Neural cell (in vitro differentiated cells): ENCODE results near the gene PRLH. TPM values are rescaled to one million over a fixed set of nuclear protein-coding genes. Genes with fewer than 3 reads are reported as not detected.

ENCODE experiments used
- H2AFZ ChIP-seq: fragments of 200-600, 300-800 bp; sonication (generic), shearing (Covaris generic); 2 replicates; pipeline ENCODE4 v1.6.0; 2014; ENCODE audit warnings: low read depth, mild to moderate bottlenecking, antibody characterized with exemption, low read length, moderate library complexity
- H3F3A ChIP-seq: fragments of 200-600 bp; shearing (Covaris generic); 2 replicates; pipeline ENCODE4 v1.6.1; 2016; ENCODE audit warnings: mild to moderate bottlenecking, moderate library complexity, mixed read lengths, antibody characterized with exemption, low read length; ENCODE audit not compliant: insufficient read depth, poor library complexity, severe bottlenecking
- H3K27ac ChIP-seq: fragments of 200-600, 300-800 bp; sonication (generic), shearing (Covaris generic); 2 replicates; pipeline ENCODE4 v1.5.1; 2014; ENCODE audit warnings: mild to moderate bottlenecking, low read length, moderate library complexity
- H3K27me3 ChIP-seq: fragments of 300-800, 200-600 bp; sonication (generic), shearing (Covaris generic); 2 replicates; pipeline ENCODE4 v1.6.0; 2014; ENCODE audit warnings: mild to moderate bottlenecking, low read depth, low read length, moderate library complexity; ENCODE audit not compliant: insufficient read depth
- H3K36me3 ChIP-seq: fragments of 300-800, 200-600 bp; sonication (generic), shearing (Covaris generic); 2 replicates; pipeline ENCODE4 v1.5.1; 2014; ENCODE audit warnings: mild to moderate bottlenecking, antibody characterized with exemption, low read length, moderate library complexity; ENCODE audit not compliant: insufficient read depth
- H3K4me2 ChIP-seq: fragments of 300-800, 200-600 bp; sonication (generic), shearing (Covaris generic); 2 replicates; pipeline ENCODE4 v1.6.0; 2014; ENCODE audit warnings: mild to moderate bottlenecking, low read length
- H3K4me3 ChIP-seq: fragments of 300-800, 200-600 bp; sonication (generic), shearing (Covaris generic); 2 replicates; pipeline ENCODE4 v1.5.1; 2014; ENCODE audit warnings: mild to moderate bottlenecking, low read length, moderate library complexity
- H3K79me2 ChIP-seq: fragments of 200-600 bp; shearing (Covaris generic); replicated peaks from 2 replicates; pipeline ENCODE4 v1.6.0; 2014; ENCODE audit warnings: mild to moderate bottlenecking, low read length, moderate library complexity; ENCODE audit not compliant: insufficient read depth
- H3K9ac ChIP-seq: fragments of 300-800, 200-600 bp; sonication (generic), shearing (Covaris generic); 2 replicates; pipeline ENCODE4 v1.6.1; 2016; ENCODE audit warnings: mild to moderate bottlenecking, low read length, mixed read lengths
- H3K9me2 ChIP-seq: fragments of 200-600 bp; shearing (Covaris generic); 2 replicates; pipeline ENCODE4 v1.6.1; 2016; ENCODE audit warnings: mild to moderate bottlenecking, low read length, mixed read lengths; ENCODE audit not compliant: insufficient read depth
- H3K9me3 ChIP-seq: fragments of 200-600, 300-800 bp; sonication (generic), shearing (Covaris generic); 2 replicates; pipeline ENCODE4 v1.6.1; 2016; ENCODE audit warnings: mild to moderate bottlenecking, mixed run types, low read length, moderate library complexity, mixed read lengths
- H4K20me1 ChIP-seq: fragments of 200-600 bp; shearing (Covaris generic); 2 replicates; pipeline ENCODE4 v1.6.1; 2016; ENCODE audit warnings: mild to moderate bottlenecking, mixed run types; ENCODE audit not compliant: insufficient read depth
- EP300 ChIP-seq: fragments of 450-650 bp; conservative IDR thresholded peaks from 2 replicates; pipeline ENCODE4 v1.6.1; 2014; ENCODE audit warnings: antibody characterized with exemption, mild to moderate bottlenecking, moderate library complexity; ENCODE audit not compliant: poor library complexity, severe bottlenecking
- EZH2 ChIP-seq: fragments of 200-600, 300-800 bp; shearing (Covaris generic), sonication (generic); IDR thresholded peaks from 2 replicates; pipeline ENCODE4 v1.6.1; 2014; ENCODE audit warnings: antibody characterized with exemption, low read length, borderline replicate concordance, mild to moderate bottlenecking; ENCODE audit not compliant: insufficient read depth, poor library complexity, severe bottlenecking
- MXI1 ChIP-seq: fragments of 450-650 bp; conservative IDR thresholded peaks from 2 replicates; pipeline ENCODE4 v1.6.1; 2014; ENCODE audit warnings: antibody characterized with exemption, mild to moderate bottlenecking; ENCODE audit not compliant: poor library complexity, severe bottlenecking
- POLR2AphosphoS5 ChIP-seq: IDR thresholded peaks from 2 replicates; pipeline ENCODE4 v1.6.1; 2012
- RAD21 ChIP-seq: fragments of 450-650 bp; conservative IDR thresholded peaks from 2 replicates; pipeline ENCODE4 v1.6.1; 2014; ENCODE audit warnings: antibody characterized with exemption, mild to moderate bottlenecking, moderate library complexity
- SMC3 ChIP-seq: fragments of 450-650 bp; conservative IDR thresholded peaks from 2 replicates; pipeline ENCODE4 v1.6.1; 2014; ENCODE audit warnings: antibody characterized with exemption, mild to moderate bottlenecking, moderate library complexity; ENCODE audit not compliant: poor library complexity
- TAF1 ChIP-seq: IDR thresholded peaks from 2 replicates; pipeline ENCODE4 v1.6.1; 2012; ENCODE audit warnings: low read depth
- polyA plus RNA-seq: library from polyadenylated mRNA; depleted of rRNA; stranded (reverse); fragments of >200 nt; gene quantifications from 2 replicates; pipeline ENCODE4 v1.2.3, GENCODE V29; 2014
- TF ChIP-seq, protein P1 (sequence below): fragments of 450-650 bp; IDR thresholded peaks from 2 replicates; pipeline ENCODE4 v1.5.1; 2014; ENCODE audit warnings: antibody characterized with exemption, mild to moderate bottlenecking, moderate library complexity; ENCODE audit not compliant: poor library complexity, severe bottlenecking
- TF ChIP-seq, protein P2 (sequence below): IDR thresholded peaks from 2 replicates; pipeline ENCODE4 v1.6.1; 2012; ENCODE audit warnings: borderline replicate concordance

PRLH gene
- polyA plus RNA-seq, 1 donor from 2014 or later, result not detected

DNA sequence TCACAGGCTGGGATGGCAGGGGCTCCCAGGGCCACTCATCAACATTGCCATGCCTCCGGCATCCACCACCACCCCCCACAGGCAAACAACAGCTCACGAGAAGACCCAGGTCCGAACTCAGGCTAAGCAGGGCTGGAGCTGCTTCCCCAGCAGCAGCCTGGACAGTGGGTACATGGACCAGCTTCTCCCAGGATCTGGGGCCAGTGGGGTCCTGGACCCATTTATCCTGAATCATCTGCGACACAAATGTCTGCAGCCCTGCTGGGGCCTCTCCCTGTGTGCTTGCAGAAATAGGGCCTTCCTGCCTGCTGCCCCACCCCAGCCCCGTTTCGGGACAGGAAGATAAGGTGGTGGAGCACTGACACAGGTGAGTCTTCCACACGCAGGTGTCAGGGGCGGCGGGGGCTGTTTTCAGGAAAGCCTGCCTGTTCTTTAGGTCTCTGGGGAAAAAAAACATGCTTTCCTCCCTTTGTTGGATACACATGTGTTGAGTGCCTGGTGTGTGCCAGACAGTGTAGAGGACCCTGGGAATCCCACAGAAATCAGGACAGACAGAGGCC is 4.5 kb downstream of the PRLH start:
- H3K79me2 ChIP-seq, result no peaks in the 10 kb centered on the region
- no peak overlapping the region for H3K27ac ChIP-seq
- H3K9me2 ChIP-seq, result no peaks in the 10 kb centered on the region
- H3K27me3 ChIP-seq, result no peaks in the 10 kb centered on the region
- no peaks in the 10 kb centered on the region for H3K36me3 ChIP-seq
- no peak overlapping the region for H3K4me3 ChIP-seq
- no peaks in the 10 kb centered on the region for H3F3A ChIP-seq
- TF ChIP-seq RAD21 (no peak), TAF1 (no peak), POLR2AphosphoS5 (no peak), EZH2 (no peak), EP300 (no peak), MXI1 (no peak), SMC3 (no peak)
- TF ChIP-seq, protein P1, sequence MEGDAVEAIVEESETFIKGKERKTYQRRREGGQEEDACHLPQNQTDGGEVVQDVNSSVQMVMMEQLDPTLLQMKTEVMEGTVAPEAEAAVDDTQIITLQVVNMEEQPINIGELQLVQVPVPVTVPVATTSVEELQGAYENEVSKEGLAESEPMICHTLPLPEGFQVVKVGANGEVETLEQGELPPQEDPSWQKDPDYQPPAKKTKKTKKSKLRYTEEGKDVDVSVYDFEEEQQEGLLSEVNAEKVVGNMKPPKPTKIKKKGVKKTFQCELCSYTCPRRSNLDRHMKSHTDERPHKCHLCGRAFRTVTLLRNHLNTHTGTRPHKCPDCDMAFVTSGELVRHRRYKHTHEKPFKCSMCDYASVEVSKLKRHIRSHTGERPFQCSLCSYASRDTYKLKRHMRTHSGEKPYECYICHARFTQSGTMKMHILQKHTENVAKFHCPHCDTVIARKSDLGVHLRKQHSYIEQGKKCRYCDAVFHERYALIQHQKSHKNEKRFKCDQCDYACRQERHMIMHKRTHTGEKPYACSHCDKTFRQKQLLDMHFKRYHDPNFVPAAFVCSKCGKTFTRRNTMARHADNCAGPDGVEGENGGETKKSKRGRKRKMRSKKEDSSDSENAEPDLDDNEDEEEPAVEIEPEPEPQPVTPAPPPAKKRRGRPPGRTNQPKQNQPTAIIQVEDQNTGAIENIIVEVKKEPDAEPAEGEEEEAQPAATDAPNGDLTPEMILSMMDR, result no peak
- TF ChIP-seq, protein P2, sequence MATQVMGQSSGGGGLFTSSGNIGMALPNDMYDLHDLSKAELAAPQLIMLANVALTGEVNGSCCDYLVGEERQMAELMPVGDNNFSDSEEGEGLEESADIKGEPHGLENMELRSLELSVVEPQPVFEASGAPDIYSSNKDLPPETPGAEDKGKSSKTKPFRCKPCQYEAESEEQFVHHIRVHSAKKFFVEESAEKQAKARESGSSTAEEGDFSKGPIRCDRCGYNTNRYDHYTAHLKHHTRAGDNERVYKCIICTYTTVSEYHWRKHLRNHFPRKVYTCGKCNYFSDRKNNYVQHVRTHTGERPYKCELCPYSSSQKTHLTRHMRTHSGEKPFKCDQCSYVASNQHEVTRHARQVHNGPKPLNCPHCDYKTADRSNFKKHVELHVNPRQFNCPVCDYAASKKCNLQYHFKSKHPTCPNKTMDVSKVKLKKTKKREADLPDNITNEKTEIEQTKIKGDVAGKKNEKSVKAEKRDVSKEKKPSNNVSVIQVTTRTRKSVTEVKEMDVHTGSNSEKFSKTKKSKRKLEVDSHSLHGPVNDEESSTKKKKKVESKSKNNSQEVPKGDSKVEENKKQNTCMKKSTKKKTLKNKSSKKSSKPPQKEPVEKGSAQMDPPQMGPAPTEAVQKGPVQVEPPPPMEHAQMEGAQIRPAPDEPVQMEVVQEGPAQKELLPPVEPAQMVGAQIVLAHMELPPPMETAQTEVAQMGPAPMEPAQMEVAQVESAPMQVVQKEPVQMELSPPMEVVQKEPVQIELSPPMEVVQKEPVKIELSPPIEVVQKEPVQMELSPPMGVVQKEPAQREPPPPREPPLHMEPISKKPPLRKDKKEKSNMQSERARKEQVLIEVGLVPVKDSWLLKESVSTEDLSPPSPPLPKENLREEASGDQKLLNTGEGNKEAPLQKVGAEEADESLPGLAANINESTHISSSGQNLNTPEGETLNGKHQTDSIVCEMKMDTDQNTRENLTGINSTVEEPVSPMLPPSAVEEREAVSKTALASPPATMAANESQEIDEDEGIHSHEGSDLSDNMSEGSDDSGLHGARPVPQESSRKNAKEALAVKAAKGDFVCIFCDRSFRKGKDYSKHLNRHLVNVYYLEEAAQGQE, result no peak
- H3K9ac ChIP-seq, result no peak overlapping the region
- no peak overlapping the region for H2AFZ ChIP-seq
- no peak overlapping the region for H3K4me2 ChIP-seq
- no peaks in the 10 kb centered on the region for H4K20me1 ChIP-seq
- H3K9me3 ChIP-seq, result no peaks in the 10 kb centered on the region

DNA sequence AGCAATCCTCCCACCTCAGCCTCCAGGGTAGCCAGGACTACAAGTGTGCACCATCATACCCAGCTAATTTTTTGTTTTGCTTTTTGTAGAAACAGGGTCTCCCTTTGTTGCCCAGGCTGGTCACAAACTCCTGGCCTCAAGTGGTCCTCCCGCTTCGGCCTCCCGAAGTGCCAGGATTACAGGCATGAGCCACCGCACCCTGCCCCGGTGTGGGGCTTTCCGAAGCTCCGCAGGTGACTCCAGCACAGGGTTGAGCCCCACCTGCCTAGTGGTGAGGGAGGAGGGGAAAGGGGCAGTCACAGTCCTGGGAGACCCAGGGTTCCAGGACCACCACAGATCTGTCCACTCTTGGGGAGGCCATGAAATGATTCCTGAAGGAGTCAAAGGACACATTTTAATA is 5.2 kb downstream of the PRLH start:
- no peak overlapping the region for H3K27ac ChIP-seq
- no peaks in the 10 kb centered on the region for H3K36me3 ChIP-seq
- no peak overlapping the region for H3K4me3 ChIP-seq
- H3K4me2 ChIP-seq, result no peak overlapping the region
- TF ChIP-seq EZH2, result no peak
- no peak for TF ChIP-seq TAF1
- TF ChIP-seq, protein P2, result no peak
- TF ChIP-seq, protein P1, result no peak
- TF ChIP-seq SMC3, result no peak
- no peak for TF ChIP-seq EP300
- TF ChIP-seq POLR2AphosphoS5, result no peak
- no peak for TF ChIP-seq MXI1
- no peak for TF ChIP-seq RAD21
- no peak overlapping the region for H2AFZ ChIP-seq
- H3K27me3 ChIP-seq, result no peaks in the 10 kb centered on the region
- no peaks in the 10 kb centered on the region for H4K20me1 ChIP-seq
- H3K9ac ChIP-seq, result no peak overlapping the region
- H3K79me2 ChIP-seq, result no peaks in the 10 kb centered on the region
- H3K9me3 ChIP-seq, result no peaks in the 10 kb centered on the region
- no peaks in the 10 kb centered on the region for H3K9me2 ChIP-seq
- H3F3A ChIP-seq, result no peaks in the 10 kb centered on the region
